GM18508 (cell line): ENCODE results near the gene SUPT20H.
"Not testable (repeated sequence)": the region's sequence is repeated elsewhere in the genome, so short reads cannot be mapped to it uniquely, and the experiment has no call there.

Experiments used
- ATAC-seq: cut with Tn5 transposase; IDR thresholded peaks from one replicate; pipeline ENCODE4 v1.9.1; 2021; ENCODE audit warnings: moderate number of reproducible peaks; ENCODE audit not compliant: insufficient read depth, unreplicated experiment

Gene SUPT20H

GRCh38 chr13:37070145-37070695 is 10.7 kb upstream of the SUPT20H start:
- no peak for ATAC-seq

- no peak for ATAC-seq
These were observed 10.2 kb upstream of the SUPT20H start for GRCh38 chr13:37069597-37070103.

- no peak for ATAC-seq
These were observed 9.5 kb upstream of the SUPT20H start for GRCh38 chr13:37068962-37069361.

GRCh38 chr13:37067874-37068273 is 8.4 kb upstream of the SUPT20H start:
- no peak for ATAC-seq

GRCh38 chr13:37065890-37066526 is 6.5 kb upstream of the SUPT20H start:
- ATAC-seq: no peak

- peak; percentile 22 for ATAC-seq
These were observed 332 bp upstream of the SUPT20H start for GRCh38 chr13:37059848-37060192.

GRCh38 chr13:37056228-37056627 is 3.3 kb downstream of the SUPT20H start:
- not testable (repeated sequence) for ATAC-seq

GRCh38 chr13:37053111-37053510 is 6.4 kb downstream of the SUPT20H start:
- ATAC-seq: not testable (repeated sequence)

- ATAC-seq: no peak
These were observed 9.7 kb downstream of the SUPT20H start for GRCh38 chr13:37049810-37050209.

GRCh38 chr13:37047846-37048245 is 11.6 kb downstream of the SUPT20H start:
- ATAC-seq: no peak

GRCh38 chr13:37047032-37047431 is 12.5 kb downstream of the SUPT20H start:
- no peak for ATAC-seq

- no peak for ATAC-seq
These were observed 13.4 kb downstream of the SUPT20H start for GRCh38 chr13:37046062-37046461.

- ATAC-seq: no peak
These were observed 18.7 kb downstream of the SUPT20H start for GRCh38 chr13:37040789-37041188.

- no peak for ATAC-seq
These were observed 19.6 kb downstream of the SUPT20H start for GRCh38 chr13:37039896-37040295.

GRCh38 chr13:37037241-37037640 is 22.2 kb downstream of the SUPT20H start:
- ATAC-seq: no peak

GRCh38 chr13:37029617-37030016 is 29.9 kb downstream of the SUPT20H start:
- ATAC-seq: no peak

- ATAC-seq: no peak
These were observed 31.8 kb downstream of the SUPT20H start for GRCh38 chr13:37027639-37028038.

GRCh38 chr13:37026771-37027170 is 32.7 kb downstream of the SUPT20H start:
- ATAC-seq: no peak

- no peak for ATAC-seq
These were observed 35.6 kb downstream of the SUPT20H start for GRCh38 chr13:37023871-37024270.

- ATAC-seq: no peak
These were observed 44.9 kb downstream of the SUPT20H start for GRCh38 chr13:37014609-37015008.

GRCh38 chr13:37011788-37012187 is 47.7 kb downstream of the SUPT20H start:
- ATAC-seq: no peak

GRCh38 chr13:37011002-37011401 is 48.5 kb downstream of the SUPT20H start:
- no peak for ATAC-seq
